ENCODE data around the gene LINC00237. TPM values are rescaled to one million over a fixed set of nuclear protein-coding genes. Genes with fewer than 3 reads are reported as not detected.

LINC00237 gene
- total RNA-seq, 1 donor from 2014 or later, result not detected

DNA sequence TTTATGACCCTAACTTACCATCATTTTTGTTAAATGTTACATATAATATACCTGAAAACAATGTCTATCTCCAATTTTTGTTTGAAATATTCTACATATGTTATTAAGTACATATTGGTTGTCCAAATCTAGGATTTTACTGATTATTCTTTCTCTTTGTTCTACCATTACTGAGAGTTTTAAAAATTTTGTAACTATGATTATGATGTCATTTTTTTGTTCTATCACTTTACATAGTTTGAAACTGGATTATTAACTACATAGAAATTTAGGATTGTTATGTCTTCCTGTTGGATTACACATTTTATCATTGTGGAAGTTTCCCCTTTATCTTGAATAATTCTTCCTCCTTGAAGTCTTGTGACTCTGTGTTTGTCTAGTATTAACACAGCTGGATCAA is 41.2 kb downstream of the LINC00237 start:
- intact Hi-C loops (cut with DNase I), result no loop called here
- ATAC-seq (ENCODE audit: poor library complexity), result no peak
- DNase-seq, result no peak

DNA sequence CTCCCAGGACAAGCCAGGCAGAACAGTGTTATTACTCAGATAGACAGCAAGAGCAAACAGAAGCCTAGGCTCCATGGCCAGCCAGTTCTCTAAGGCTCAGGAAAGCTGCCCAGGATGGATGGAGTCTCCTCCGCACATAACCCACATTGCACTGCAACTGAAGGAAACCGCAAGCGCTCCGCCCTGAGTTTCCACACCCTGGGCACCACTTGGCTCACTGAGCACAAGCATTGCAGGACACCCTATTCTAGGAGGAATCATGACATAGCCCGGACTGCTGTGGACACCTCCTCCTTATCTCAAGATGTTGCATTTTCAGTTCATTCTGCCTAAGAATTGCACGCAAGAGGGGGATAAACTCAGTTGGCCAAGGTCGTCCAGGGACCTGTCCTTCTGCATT is 42.9 kb downstream of the LINC00237 start:
- intact Hi-C loops (cut with DNase I), result no loop called here
- DNase-seq, result no peak
- ATAC-seq (ENCODE audit: poor library complexity), result no peak

- DNase-seq (no peak), ATAC-seq (ENCODE audit: poor library complexity) (no peak)
- intact Hi-C loops (cut with DNase I), result no loop called here
These were observed 53.0 kb downstream of the LINC00237 start for GRCh38 chr20:21053002-21053762.

- intact Hi-C loops (cut with DNase I), result no loop called here
- ATAC-seq (ENCODE audit: poor library complexity), result no peak
- DNase-seq, result no peak
These were observed 53.5 kb downstream of the LINC00237 start for GRCh38 chr20:21052686-21053001.

DNA sequence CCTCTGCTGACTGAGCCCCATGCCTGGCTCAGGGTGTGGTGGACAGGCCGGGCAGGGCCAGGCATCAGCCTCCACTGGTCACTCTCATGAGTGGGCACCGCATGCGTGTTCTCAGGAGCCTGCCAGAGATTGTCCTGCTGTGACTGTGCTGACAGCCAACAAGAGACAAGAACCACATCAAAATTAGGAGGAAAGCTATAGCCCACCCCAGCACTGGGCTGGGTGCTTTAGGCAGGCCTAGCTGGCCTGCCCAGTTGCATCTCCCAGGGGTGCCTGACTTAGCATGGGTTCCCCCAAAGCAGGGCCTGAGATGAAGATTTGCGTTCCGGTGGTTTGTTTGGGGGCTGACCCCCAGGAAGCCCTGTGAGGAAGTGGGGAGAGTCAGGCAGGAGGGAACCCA is 53.9 kb downstream of the LINC00237 start:
- intact Hi-C loops (cut with DNase I), result no loop called here
- DNase-seq, result no peak
- no peak for ATAC-seq (ENCODE audit: poor library complexity)

DNA sequence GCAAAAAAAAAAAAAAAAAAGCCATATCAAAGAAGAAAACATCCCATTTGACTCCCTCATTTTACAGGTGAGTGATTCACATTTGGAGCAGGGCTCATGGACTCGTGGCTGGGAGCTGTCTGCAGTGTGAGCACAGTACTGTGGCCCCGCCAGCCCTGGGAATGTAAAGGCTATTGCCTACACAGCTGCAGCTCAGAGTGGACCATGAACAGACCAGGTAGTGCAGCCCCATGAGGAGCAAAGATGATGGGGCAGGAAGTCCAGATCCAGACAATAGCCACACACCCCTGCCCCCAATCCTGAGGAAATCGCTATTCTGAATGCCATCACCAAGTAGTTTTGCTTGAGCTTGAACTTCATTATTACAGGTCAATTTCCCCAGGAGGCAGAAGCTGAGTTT is 55.4 kb downstream of the LINC00237 start:
- ATAC-seq (ENCODE audit: poor library complexity) (no peak), DNase-seq (no peak)
- intact Hi-C loops (cut with DNase I), result no loop called here

DNA sequence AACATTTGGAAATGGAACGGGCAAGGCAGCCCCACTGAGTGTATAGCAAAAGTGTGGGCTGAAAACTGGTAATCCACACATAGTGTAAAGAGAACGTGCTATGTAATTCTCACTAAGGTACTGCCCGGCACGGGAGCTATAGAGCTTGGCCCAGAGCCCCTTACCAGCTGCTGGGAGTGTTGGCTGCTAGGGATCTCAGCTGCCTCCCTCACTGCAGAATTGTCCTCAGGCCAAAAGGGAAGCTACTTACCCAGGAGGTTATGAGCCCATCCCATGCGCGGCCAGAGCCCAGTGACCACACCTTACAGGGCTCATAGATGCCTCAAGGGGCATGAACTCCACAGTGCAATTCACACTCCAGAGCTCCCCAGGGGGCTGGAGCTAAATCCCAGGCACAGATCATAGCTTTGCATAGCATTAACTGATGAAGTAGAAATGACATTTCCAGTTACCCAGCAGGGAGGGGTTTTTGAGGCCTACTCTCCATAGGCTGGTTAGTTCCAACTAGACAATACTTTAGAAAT is 56.8 kb downstream of the LINC00237 start:
- ATAC-seq (ENCODE audit: poor library complexity) (no peak), DNase-seq (no peak)
- intact Hi-C loops (cut with DNase I), result no loop called here

DNA sequence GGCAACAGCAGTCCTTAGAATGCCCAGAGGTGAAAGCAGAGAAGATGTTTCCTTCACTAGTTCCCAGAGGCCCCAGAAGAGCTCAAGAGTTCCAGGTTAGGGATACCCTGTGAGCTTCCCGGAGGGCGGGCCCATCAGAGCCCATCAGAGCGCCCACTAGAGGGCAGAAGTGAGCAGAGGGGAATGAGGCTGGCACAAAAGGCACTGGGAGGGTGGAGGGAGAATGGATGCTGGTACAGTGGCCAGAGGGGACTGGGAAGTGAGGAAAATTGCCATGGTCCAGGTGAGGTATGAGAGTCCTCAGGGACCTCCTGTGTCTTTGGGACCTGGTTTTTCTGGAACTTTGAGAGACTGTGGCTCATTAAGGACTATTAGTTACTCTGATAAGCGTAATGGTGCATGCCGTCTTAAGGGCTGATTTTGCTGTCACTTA is 57.3 kb downstream of the LINC00237 start:
- DNase-seq (no peak), ATAC-seq (ENCODE audit: poor library complexity) (no peak)
- intact Hi-C loops (cut with DNase I), result no loop called here

GRCh38 chr20:21047981-21048380 is 58.2 kb downstream of the LINC00237 start:
- ATAC-seq (ENCODE audit: poor library complexity) (no peak), DNase-seq (no peak)
- intact Hi-C loops (cut with DNase I), result no loop called here

DNA sequence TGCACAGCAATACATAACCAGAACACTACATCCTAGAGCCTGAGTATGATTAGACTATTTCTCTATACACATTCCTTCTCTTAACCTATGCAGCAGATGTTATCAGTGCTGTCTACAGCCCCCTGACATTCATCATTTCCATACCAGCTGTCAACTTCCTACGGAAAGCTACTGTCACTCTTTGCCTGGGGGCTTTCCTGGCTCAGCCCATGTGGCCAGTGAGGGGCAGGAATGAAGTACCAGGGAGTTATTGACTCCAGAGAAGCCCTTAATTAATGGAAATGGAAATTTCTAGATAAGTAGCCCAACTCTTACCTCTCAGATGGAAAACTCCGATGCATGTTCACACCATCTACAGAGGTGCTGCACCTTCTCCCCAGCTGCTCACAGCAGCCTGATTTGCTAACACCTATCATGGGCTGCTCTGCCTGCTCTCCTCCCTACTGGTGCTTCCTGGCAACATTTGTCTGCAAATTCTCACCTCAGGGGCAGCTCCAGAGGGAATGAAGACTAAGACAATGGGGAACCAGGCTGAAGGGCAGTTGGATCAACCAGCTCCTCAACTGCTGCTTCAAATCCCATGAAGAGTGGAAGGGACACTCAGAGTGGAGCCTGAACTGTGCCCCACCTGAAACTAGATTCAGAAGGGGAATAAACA is 59.6 kb downstream of the LINC00237 start:
- ATAC-seq (ENCODE audit: poor library complexity) (no peak), DNase-seq (no peak)

More for the DNA sequence above, 59.6 kb downstream of the LINC00237 start:
- intact Hi-C loops (cut with DNase I), result no loop called here

Other genes starting within 250 kb of the LINC00237 start
- 35.7 TPM for gene KIZ, start 19.7 kb upstream of the LINC00237 start, total RNA-seq
- 31.7 TPM for gene XRN2, start 197.0 kb upstream of the LINC00237 start, total RNA-seq